Activated CD8-positive, alpha-beta memory T cell treated with anti-CD3 and anti-CD28 coated beads, Interleukin-2, amount 10 ng/mL, durations not matched to agents 7 days and 5 days (primary cell): ENCODE results near the gene LRRC8D. TPM values are rescaled to one million over a fixed set of nuclear protein-coding genes. Genes with fewer than 3 reads are reported as not detected.
"Not testable (repeated sequence)": the region's sequence is repeated elsewhere in the genome, so short reads cannot be mapped to it uniquely, and the experiment has no call there.

Source experiments
- ATAC-seq: fragments of 150-1000 bp; cut with Tn5 transposase; one replicate; pipeline ENCODE4 v1.10.0; 2021; ENCODE audit warnings: moderate library complexity
- CTCF ChIA-PET: fragments of 350-600 bp; sonication (Branson Sonifier 250); formaldehyde crosslinking; loops from one replicate; lab custom pipeline; 2021; ENCODE audit warnings: antibody characterized with exemption; lab: Charles Lee
- DNase-seq: peaks from one replicate; pipeline ENCODE4 v3.0.0-alpha.2; 2020
- H3K27ac Mint-ChIP-seq: one replicate; pipeline ENCODE4 v1.8.0; 2021; ENCODE audit warnings: mild to moderate bottlenecking, mixed read lengths
- H3K27me3 Mint-ChIP-seq: one replicate; pipeline ENCODE4 v1.8.0; 2021; ENCODE audit warnings: mixed read lengths
- H3K36me3 Mint-ChIP-seq: one replicate; pipeline ENCODE4 v1.8.0; 2021; ENCODE audit warnings: mild to moderate bottlenecking, mixed read lengths
- H3K4me1 Mint-ChIP-seq: one replicate; pipeline ENCODE4 v1.8.0; 2021; ENCODE audit warnings: mixed read lengths
- H3K4me3 Mint-ChIP-seq: one replicate; pipeline ENCODE4 v1.8.0; 2021; ENCODE audit warnings: mild to moderate bottlenecking, moderate library complexity, mixed read lengths
- H3K9me3 Mint-ChIP-seq: one replicate; pipeline ENCODE4 v1.8.0; 2022; ENCODE audit warnings: low read depth, mixed read lengths
- total RNA-seq, 2 experiments: library from RNA; stranded (reverse); gene quantifications; one replicate each; pipeline ENCODE4 v1.2.3, GENCODE V29; 2021

Gene LRRC8D
- 10 to 100 TPM; 19.2 to 27.7 TPM for total RNA-seq

- Mint-ChIP-seq H3K4me1 (peaks cover 23% of the 10 kb centered on the region), H3K27me3 (peaks cover 8% of the 10 kb centered on the region), H3K36me3 (peaks cover 3% of the 10 kb centered on the region), H3K4me3 (peak within 1 kb of the TSS; percentile 76), H3K9me3 (no peaks in the 10 kb centered on the region), H3K27ac (peak within 1 kb of the TSS; percentile 55)
- DNase-seq (peak; percentile 78), ATAC-seq (peak; percentile 83)
- CTCF ChIA-PET: interaction anchor here (1.0 to 3.2 kb wide), 6 partner anchors 8 to 39 kb away, joined by 3 to 23 read pairs (median 4); no protein-coding TSS in a partner anchor
Measured at GRCh38 chr1:89820422-89821321, at the start of gene LRRC8D. Gene LRRC8D, plus strand, starts transcription at chr1:89821032. Its CDS starts 112,037 bp downstream, at chr1:89933069.

- Mint-ChIP-seq H3K36me3 (no peaks in the 10 kb centered on the region), H3K4me1 (peaks cover 9% of the 10 kb centered on the region), H3K4me3 (no peak overlapping the region), H3K9me3 (peaks cover 3% of the 10 kb centered on the region), H3K27ac (no peak overlapping the region), H3K27me3 (peaks cover 2% of the 10 kb centered on the region)
- no peak for DNase-seq
- ATAC-seq: no peak
- CTCF ChIA-PET: interaction anchor here (0.6 to 1.7 kb wide), 3 partner anchors 9 to 175 kb away, joined by 3 to 9 read pairs (median 3); no protein-coding TSS in a partner anchor
Measured at GRCh38 chr1:89771991-89772560, 48.8 kb upstream of the LRRC8D start.

GRCh38 chr1:89776104-89776503 lies 44.7 kb upstream of the LRRC8D start:
- ATAC-seq, H3K4me3 Mint-ChIP-seq, DNase-seq, H3K27me3 Mint-ChIP-seq, H3K27ac Mint-ChIP-seq, H3K36me3 Mint-ChIP-seq, H3K9me3 Mint-ChIP-seq: not testable (repeated sequence)
- H3K4me1 Mint-ChIP-seq: peaks cover 15% of the 10 kb centered on the region
- CTCF ChIA-PET: interaction anchor here (2.9 kb wide), 1 partner anchor 13 kb away, joined by 16 read pairs; no protein-coding TSS in a partner anchor

- H3K4me1 Mint-ChIP-seq: peaks cover 24% of the 10 kb centered on the region
- H3K9me3 Mint-ChIP-seq, H3K36me3 Mint-ChIP-seq, H3K27me3 Mint-ChIP-seq, H3K4me3 Mint-ChIP-seq, CTCF ChIA-PET, H3K27ac Mint-ChIP-seq, DNase-seq, ATAC-seq: not testable (repeated sequence)
Measured at GRCh38 chr1:89777271-89777670, 43.6 kb upstream of the LRRC8D start.

GRCh38 chr1:89779151-89779940 lies 41.5 kb upstream of the LRRC8D start:
- H3K36me3 Mint-ChIP-seq: no peaks in the 10 kb centered on the region
- peaks cover 3% of the 10 kb centered on the region for H3K9me3 Mint-ChIP-seq
- no peak for DNase-seq
- CTCF ChIA-PET: interaction anchor here (1.1 kb wide), 1 partner anchor 209 kb away, joined by 3 read pairs; no protein-coding TSS in a partner anchor
- H3K4me1 Mint-ChIP-seq: peaks cover 24% of the 10 kb centered on the region
- no peak for ATAC-seq
- no peaks in the 10 kb centered on the region for H3K27me3 Mint-ChIP-seq
- no peak overlapping the region for H3K4me3 Mint-ChIP-seq
- H3K27ac Mint-ChIP-seq: no peak overlapping the region

- ATAC-seq (peak; percentile 65), DNase-seq (no peak)
- no peak overlapping the region for H3K4me3 Mint-ChIP-seq
- no peaks in the 10 kb centered on the region for H3K27me3 Mint-ChIP-seq
- no peak overlapping the region for H3K27ac Mint-ChIP-seq
- peaks cover 3% of the 10 kb centered on the region for H3K9me3 Mint-ChIP-seq
- peaks cover 20% of the 10 kb centered on the region for H3K4me1 Mint-ChIP-seq
- CTCF ChIA-PET: interaction anchor here (0.6 to 3.1 kb wide), 10 partner anchors 13 to 1319 kb away, joined by 3 to 12 read pairs (median 4); no protein-coding TSS in a partner anchor
- H3K36me3 Mint-ChIP-seq: no peaks in the 10 kb centered on the region
Measured at GRCh38 chr1:89780721-89781120, 40.1 kb upstream of the LRRC8D start.

GRCh38 chr1:89781494-89782126 lies 39.2 kb upstream of the LRRC8D start:
- ATAC-seq (peak; percentile 41), DNase-seq (no peak)
- H3K27ac Mint-ChIP-seq: peak overlapping the region; percentile 29
- CTCF ChIA-PET: interaction anchor here (0.6 to 3.1 kb wide), 15 partner anchors 14 to 1318 kb away, joined by 3 to 12 read pairs (median 3); partner anchors contain the start of gene LRRC8D
- no peaks in the 10 kb centered on the region for H3K9me3 Mint-ChIP-seq
- no peak overlapping the region for H3K4me3 Mint-ChIP-seq
- H3K36me3 Mint-ChIP-seq: no peaks in the 10 kb centered on the region
- H3K4me1 Mint-ChIP-seq: peaks cover 14% of the 10 kb centered on the region
- no peaks in the 10 kb centered on the region for H3K27me3 Mint-ChIP-seq

- H3K27ac Mint-ChIP-seq: no peak overlapping the region
- H3K9me3 Mint-ChIP-seq: no peaks in the 10 kb centered on the region
- peaks cover 3% of the 10 kb centered on the region for H3K4me1 Mint-ChIP-seq
Measured at GRCh38 chr1:89786628-89787214, 34.1 kb upstream of the LRRC8D start.

GRCh38 chr1:89790592-89790991 lies 30.2 kb upstream of the LRRC8D start:
- H3K36me3 Mint-ChIP-seq: no peaks in the 10 kb centered on the region
- H3K27me3 Mint-ChIP-seq: no peaks in the 10 kb centered on the region
- H3K4me1 Mint-ChIP-seq: no peaks in the 10 kb centered on the region
- H3K27ac Mint-ChIP-seq: no peak overlapping the region
- H3K4me3 Mint-ChIP-seq: no peak overlapping the region
- CTCF ChIA-PET: interaction anchor here (1.5 kb wide), 1 partner anchor 14 kb away, joined by 4 read pairs; no protein-coding TSS in a partner anchor
- DNase-seq (no peak), ATAC-seq (no peak)
- H3K9me3 Mint-ChIP-seq: no peaks in the 10 kb centered on the region

More at GRCh38 chr1:89786628-89787214, 34.1 kb upstream of the LRRC8D start:
- Mint-ChIP-seq H3K36me3 (no peaks in the 10 kb centered on the region), H3K4me3 (no peak overlapping the region), H3K27me3 (no peaks in the 10 kb centered on the region)
- DNase-seq (no peak), ATAC-seq (no peak)
- CTCF ChIA-PET: interaction anchor here (0.7 kb wide), 1 partner anchor 12 kb away, joined by 3 read pairs; no protein-coding TSS in a partner anchor

- no peak for DNase-seq
- Mint-ChIP-seq H3K27ac (no peak overlapping the region), H3K4me3 (no peak overlapping the region), H3K4me1 (no peaks in the 10 kb centered on the region), H3K36me3 (no peaks in the 10 kb centered on the region), H3K9me3 (no peaks in the 10 kb centered on the region), H3K27me3 (no peaks in the 10 kb centered on the region)
- CTCF ChIA-PET: interaction anchor here (1.5 kb wide), 1 partner anchor 13 kb away, joined by 4 read pairs; no protein-coding TSS in a partner anchor
- ATAC-seq: no peak
Measured at GRCh38 chr1:89791064-89791726, 29.6 kb upstream of the LRRC8D start.

GRCh38 chr1:89794406-89794805 lies 26.4 kb upstream of the LRRC8D start:
- CTCF ChIA-PET: no interaction called here
- H3K4me1 Mint-ChIP-seq: peaks cover 8% of the 10 kb centered on the region
- no peaks in the 10 kb centered on the region for H3K9me3 Mint-ChIP-seq
- DNase-seq: no peak
- no peaks in the 10 kb centered on the region for H3K27me3 Mint-ChIP-seq
- no peak for ATAC-seq
- no peaks in the 10 kb centered on the region for H3K36me3 Mint-ChIP-seq
- no peak overlapping the region for H3K27ac Mint-ChIP-seq
- no peak overlapping the region for H3K4me3 Mint-ChIP-seq

- H3K4me3 Mint-ChIP-seq, H3K36me3 Mint-ChIP-seq, ATAC-seq, CTCF ChIA-PET, DNase-seq, H3K9me3 Mint-ChIP-seq, H3K27ac Mint-ChIP-seq, H3K27me3 Mint-ChIP-seq: not testable (repeated sequence)
- H3K4me1 Mint-ChIP-seq: peaks cover 19% of the 10 kb centered on the region
Measured at GRCh38 chr1:89795571-89795970, 25.3 kb upstream of the LRRC8D start.
